Vagina (tissue), 2 donors: Measurements from ENCODE around the gene CCDC141. TPM values are rescaled to one million over a fixed set of nuclear protein-coding genes. Genes with fewer than 3 reads are reported as not detected.

Experiments used
- DNase-seq, 2 donors: peaks; one replicate each; pipeline ENCODE4 v3.0.0-alpha.2; 2017; ENCODE audit errors: extremely low spot score in 2 of 2
- H3K27ac ChIP-seq: fragments of 200-600 bp; sonication (generic); one replicate; pipeline ENCODE4 v1.5.1; 2019
- H3K27me3 ChIP-seq: fragments of 200-600 bp; sonication (generic); one replicate; pipeline ENCODE4 v1.5.1; 2019
- H3K36me3 ChIP-seq, 2 donors: fragments of 200-600 bp; sonication (generic); one replicate each; pipeline ENCODE4 v1.5.1; 2017 to 2019
- H3K4me1 ChIP-seq: fragments of 200-600 bp; sonication (generic); one replicate; pipeline ENCODE4 v1.5.1; 2019
- H3K4me3 ChIP-seq, 2 donors: fragments of 200-600 bp; sonication (generic); 1 replicate in 1 of 2; 2 replicates in 1 of 2; pipeline ENCODE4 v1.5.1; 2016 to 2019
- H3K9me3 ChIP-seq: fragments of 200-600 bp; sonication (generic); one replicate; pipeline ENCODE4 v1.5.1; 2019
- POLR2A ChIP-seq, 2 donors: fragments of 450-650 bp; IDR thresholded peaks; one replicate each; pipeline ENCODE4 v1.6.1; 2017; ENCODE audit warnings: antibody characterized with exemption in 2 of 2, mild to moderate bottlenecking in 2 of 2, moderate library complexity in 2 of 2
- POLR2AphosphoS5 ChIP-seq, 2 donors: sonication (generic); formaldehyde crosslinking; IDR thresholded peaks; one replicate each; pipeline ENCODE4 v1.9.0; 2017; ENCODE audit warnings: antibody characterized with exemption in 2 of 2, mild to moderate bottlenecking in 2 of 2, low read depth in 1 of 2; ENCODE audit not compliant: insufficient read depth in 1 of 2
- intact Hi-C: fragments of 100-400 bp; cut with DNase I; formaldehyde crosslinking; loops from one replicate; pipeline ENCODE4 v1.15.1; 2023
- total RNA-seq: library from RNA; depleted of rRNA; stranded (reverse); fragments of >200 nt; gene quantifications from one replicate; pipeline ENCODE4 v1.2.3, GENCODE V29; 2016
- TF ChIP-seq, protein P1 (sequence below), 3 experiments: fragments of 450-650 bp in 2 of 3; fragments of 200-600 bp in 1 of 3; sonication (generic) in 1 of 3; IDR thresholded peaks; one replicate each; pipeline ENCODE4 v1.5.1; 2017 to 2019; ENCODE audit warnings: antibody characterized with exemption in 3 of 3, mild to moderate bottlenecking in 2 of 3, moderate library complexity in 2 of 3

CCDC141 gene
- total RNA-seq, 1 donor from 2014 or later = 2.0 TPM

DNA sequence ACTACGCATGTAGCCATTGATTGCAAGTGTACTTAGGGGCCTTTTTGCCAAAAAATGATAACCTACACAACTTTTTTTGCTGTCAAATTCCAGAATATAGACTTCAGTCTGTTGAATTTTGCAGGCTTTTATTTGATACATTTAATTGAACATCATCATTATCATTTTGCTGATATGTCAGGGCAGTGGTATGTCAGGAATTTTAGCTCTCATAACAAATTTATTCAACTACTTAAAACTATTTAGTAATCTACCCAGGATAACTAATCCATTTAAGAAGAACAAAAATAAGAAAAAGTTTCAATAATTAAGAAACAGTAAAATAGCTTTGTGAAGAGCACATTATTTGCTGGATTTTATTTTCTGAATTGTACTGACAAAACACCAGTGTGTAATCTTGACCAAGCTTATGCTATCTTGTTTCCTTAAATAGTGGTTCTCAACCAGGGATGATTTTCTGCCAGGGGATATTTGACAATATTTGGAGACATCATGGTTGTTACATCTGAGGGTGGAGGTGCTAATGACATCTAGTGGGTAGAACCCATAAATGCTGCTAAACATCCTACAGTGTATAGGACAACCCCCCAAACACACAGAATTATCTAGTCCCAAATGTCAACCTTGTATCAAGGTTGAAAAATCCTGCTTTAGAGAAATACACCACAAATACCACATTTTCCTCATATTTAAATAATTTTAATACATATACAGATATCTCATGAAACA is 230.6 kb downstream of the CCDC141 start:
- Histone ChIP-seq H3K27me3 (no peaks in the 10 kb centered on the region), H3K4me3 (no peak overlapping the region), H3K4me1 (no peaks in the 10 kb centered on the region), H3K36me3 (no peaks in the 10 kb centered on the region), H3K27ac (no peak overlapping the region), H3K9me3 (no peaks in the 10 kb centered on the region)
- TF ChIP-seq POLR2AphosphoS5 (IDR thresholded peaks at IDR 0.05; ENCODE audit: insufficient read depth in 1 of 2, low read depth in 1 of 2) (no peak), POLR2A (IDR thresholded peaks at IDR 0.05) (no peak)
- TF ChIP-seq, protein P1, sequence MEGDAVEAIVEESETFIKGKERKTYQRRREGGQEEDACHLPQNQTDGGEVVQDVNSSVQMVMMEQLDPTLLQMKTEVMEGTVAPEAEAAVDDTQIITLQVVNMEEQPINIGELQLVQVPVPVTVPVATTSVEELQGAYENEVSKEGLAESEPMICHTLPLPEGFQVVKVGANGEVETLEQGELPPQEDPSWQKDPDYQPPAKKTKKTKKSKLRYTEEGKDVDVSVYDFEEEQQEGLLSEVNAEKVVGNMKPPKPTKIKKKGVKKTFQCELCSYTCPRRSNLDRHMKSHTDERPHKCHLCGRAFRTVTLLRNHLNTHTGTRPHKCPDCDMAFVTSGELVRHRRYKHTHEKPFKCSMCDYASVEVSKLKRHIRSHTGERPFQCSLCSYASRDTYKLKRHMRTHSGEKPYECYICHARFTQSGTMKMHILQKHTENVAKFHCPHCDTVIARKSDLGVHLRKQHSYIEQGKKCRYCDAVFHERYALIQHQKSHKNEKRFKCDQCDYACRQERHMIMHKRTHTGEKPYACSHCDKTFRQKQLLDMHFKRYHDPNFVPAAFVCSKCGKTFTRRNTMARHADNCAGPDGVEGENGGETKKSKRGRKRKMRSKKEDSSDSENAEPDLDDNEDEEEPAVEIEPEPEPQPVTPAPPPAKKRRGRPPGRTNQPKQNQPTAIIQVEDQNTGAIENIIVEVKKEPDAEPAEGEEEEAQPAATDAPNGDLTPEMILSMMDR (IDR thresholded peaks at IDR 0.05) = no peak
- intact Hi-C loops = no loop called here
- no peak for DNase-seq

DNA sequence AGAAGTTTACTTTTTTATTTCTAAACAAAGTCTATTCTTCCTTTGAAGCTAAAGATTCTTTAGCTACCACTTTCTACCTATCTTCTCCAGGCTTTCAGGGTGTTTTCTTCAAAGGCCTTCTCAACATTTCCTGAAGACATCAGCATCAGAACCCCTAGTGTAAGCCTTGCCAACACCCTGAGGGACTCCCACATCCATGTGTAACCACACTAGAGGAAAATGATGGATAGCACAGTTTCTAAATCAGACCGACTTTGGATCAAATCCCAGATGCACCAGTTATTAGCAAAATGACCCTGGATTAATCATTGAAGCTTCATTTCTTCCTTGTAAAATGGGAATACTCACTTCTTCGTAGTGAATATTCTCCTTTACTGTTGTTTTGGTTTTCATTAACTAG is 238.0 kb downstream of the CCDC141 start:
- Histone ChIP-seq H3K9me3 (no peaks in the 10 kb centered on the region), H3K27me3 (no peaks in the 10 kb centered on the region), H3K27ac (no peak overlapping the region), H3K4me3 (no peak overlapping the region), H3K4me1 (no peaks in the 10 kb centered on the region), H3K36me3 (no peaks in the 10 kb centered on the region)
- intact Hi-C loops = no loop called here
- TF ChIP-seq POLR2AphosphoS5 (IDR thresholded peaks at IDR 0.05; ENCODE audit: insufficient read depth in 1 of 2, low read depth in 1 of 2) (no peak), POLR2A (IDR thresholded peaks at IDR 0.05) (no peak)
- TF ChIP-seq, protein P1 (IDR thresholded peaks at IDR 0.05) = no peak
- DNase-seq = no peak

DNA sequence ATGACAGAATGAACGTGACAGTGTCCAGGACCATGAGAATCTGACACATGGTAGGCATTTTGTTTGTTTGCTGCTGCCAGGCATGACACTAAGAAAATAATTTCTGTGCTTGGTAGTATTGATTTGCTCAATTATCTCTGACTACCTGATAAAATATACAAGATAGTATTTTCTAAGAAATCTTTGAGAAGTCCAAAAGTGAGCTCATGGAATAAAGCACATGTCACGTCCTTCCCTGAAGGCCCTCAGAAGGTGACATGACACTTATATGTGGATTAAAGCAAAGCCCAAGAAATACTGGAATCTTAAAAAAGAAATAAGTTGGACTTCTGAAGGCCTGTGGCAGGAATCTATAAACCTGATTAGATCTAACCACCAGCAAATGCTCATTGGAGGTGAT is 238.9 kb downstream of the CCDC141 start:
- Histone ChIP-seq H3K36me3 (no peaks in the 10 kb centered on the region), H3K9me3 (no peaks in the 10 kb centered on the region), H3K27ac (no peak overlapping the region), H3K27me3 (no peaks in the 10 kb centered on the region), H3K4me3 (no peak overlapping the region), H3K4me1 (no peaks in the 10 kb centered on the region)
- intact Hi-C loops = no loop called here
- DNase-seq = no peak
- no peak for TF ChIP-seq POLR2AphosphoS5 (IDR thresholded peaks at IDR 0.05; ENCODE audit: insufficient read depth in 1 of 2, low read depth in 1 of 2)
- TF ChIP-seq POLR2A (IDR thresholded peaks at IDR 0.05) = no peak
- TF ChIP-seq, protein P1 (IDR thresholded peaks at IDR 0.05) = no peak

DNA sequence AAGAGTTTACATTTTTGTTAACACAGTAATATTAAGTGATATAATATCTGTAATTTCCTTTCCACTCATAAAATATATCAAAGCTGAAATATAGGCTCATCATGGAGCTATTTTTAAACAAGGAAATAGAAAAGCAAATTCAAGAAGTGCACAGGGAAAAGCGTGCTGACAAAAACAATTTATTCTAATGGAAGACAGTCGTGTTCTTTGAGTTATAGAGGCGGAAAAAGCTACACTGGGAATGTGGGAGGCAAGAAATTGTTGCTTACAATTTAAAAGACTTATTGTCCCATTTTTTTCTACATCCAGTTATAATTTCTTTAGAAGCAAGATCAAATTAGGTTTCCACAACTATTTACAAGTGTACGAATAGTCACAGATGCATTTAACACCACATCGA is 239.5 kb downstream of the CCDC141 start:
- no peak overlapping the region for H3K4me3 ChIP-seq
- H3K27ac ChIP-seq = no peak overlapping the region
- DNase-seq = no peak
- H3K27me3 ChIP-seq = no peaks in the 10 kb centered on the region
- no peaks in the 10 kb centered on the region for H3K9me3 ChIP-seq
- H3K36me3 ChIP-seq = no peaks in the 10 kb centered on the region
- intact Hi-C loops = no loop called here
- no peak for TF ChIP-seq POLR2AphosphoS5 (IDR thresholded peaks at IDR 0.05; ENCODE audit: insufficient read depth in 1 of 2, low read depth in 1 of 2)
- H3K4me1 ChIP-seq = no peaks in the 10 kb centered on the region

DNA sequence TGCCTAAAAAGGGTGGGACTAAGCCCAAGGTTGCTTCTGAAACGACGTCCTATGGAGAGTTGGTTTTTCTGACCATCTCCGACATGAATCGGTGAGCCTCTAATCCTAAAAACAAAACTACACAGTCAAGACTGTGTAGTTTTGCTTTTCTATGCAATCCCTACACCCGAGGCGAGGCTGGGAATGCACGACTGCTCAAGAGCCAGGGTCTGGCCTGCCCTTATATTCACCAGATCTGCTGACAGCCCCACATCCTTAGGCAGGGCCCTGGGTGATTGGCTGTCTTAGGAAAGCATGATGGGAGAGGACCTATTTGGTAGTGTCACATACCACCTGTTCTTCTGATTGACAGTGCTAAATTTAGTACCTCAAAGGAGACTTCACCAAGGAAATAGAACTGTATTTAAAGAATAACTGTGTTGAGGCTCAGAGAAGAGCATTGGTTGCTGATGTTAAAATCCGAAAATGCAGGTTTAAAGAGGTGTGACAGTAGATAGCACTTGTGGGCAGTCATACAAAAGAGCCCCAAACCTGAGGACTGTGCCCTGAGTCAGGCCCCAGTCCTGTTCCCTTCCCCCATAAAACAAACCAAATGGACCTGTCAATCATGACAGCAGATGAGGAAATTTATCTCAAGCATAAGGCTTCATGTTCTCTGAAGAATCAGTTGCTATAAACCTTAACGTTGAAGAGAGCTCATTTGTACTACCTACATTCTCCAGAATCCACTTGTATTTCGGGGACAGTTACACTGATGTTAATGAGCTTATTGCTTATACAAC is 242.5 kb downstream of the CCDC141 start, which contains the start of gene TTN:
TTN (minus strand) TSS at position 197 of the 782 bp plus-strand sequence. CDS start 2,781 bp downstream, outside the sequence.
- Histone ChIP-seq H3K4me1 (no peaks in the 10 kb centered on the region), H3K36me3 (no peaks in the 10 kb centered on the region), H3K27ac (no peak within 1 kb of the TSS), H3K9me3 (no peaks in the 10 kb centered on the region), H3K4me3 (no peak within 1 kb of the TSS), H3K27me3 (no peaks in the 10 kb centered on the region)
- TF ChIP-seq POLR2A (IDR thresholded peaks at IDR 0.05) (no peak), POLR2AphosphoS5 (IDR thresholded peaks at IDR 0.05; ENCODE audit: insufficient read depth in 1 of 2, low read depth in 1 of 2) (no peak)
- TF ChIP-seq, protein P1 (IDR thresholded peaks at IDR 0.05) = no peak
- DNase-seq = no peak
- intact Hi-C loops = no loop called here
